ENCODE results near the gene LBHD2. TPM values are rescaled to one million over a fixed set of nuclear protein-coding genes. Genes with fewer than 3 reads are reported as not detected.

LBHD2 gene
- total and polyA plus RNA-seq, 10 of the 15 experiments (the other 5 are each of a cell fraction or from before 2014, with no cell fraction given), result not detected

DNA sequence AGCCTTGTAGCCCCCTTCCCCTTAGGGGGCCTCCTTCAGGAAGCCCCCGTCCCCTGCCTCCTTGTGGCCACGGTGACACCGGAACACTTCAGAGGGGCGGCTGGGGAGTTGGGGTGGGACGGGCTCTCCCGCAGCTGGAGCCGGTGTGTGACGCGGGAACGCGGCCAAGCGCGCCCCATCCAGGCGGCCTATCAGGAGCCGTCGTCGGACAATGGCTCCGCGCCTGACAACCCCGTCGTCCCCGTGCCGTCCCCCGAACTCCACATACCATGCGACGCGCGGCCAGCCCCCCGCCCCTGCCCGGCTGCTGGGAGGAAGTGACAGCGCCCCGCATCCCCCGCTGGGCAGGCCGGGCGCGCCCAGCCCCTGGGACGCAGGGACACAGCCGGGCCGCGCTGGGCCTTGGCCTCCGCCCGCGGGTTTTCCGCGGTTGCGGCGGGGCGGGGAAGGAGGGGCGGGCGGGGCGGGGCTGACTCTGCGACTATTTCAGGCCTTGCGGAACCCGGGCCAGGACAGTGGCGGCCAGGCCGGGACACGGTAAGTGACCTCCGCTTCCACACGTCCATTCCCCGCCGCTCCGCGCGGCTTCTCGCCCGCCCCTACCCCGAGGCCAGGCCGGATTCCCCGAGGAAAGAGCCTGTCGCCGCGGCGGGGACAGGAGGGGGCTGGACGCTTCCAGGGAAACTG is 39.1 kb downstream of the LBHD2 start, which contains the start of gene TNFAIP2 (continued):
- TF ChIP-seq POLR2AphosphoS5 (IDR thresholded peaks at IDR 0.05; ENCODE audit: low read length) (peak; percentile 41; the same call in 1 of the 2 replicates), SREBF2 (IDR thresholded peaks at IDR 0.05; ENCODE audit: low read length) (no peak), RELA (IDR thresholded peaks at IDR 0.05; ENCODE audit: borderline replicate concordance, partially characterized antibody) (no peak), RFX5 (IDR thresholded peaks at IDR 0.05; ENCODE audit: low read depth, low read length) (no peak)
- TF ChIP-seq, protein P1, sequence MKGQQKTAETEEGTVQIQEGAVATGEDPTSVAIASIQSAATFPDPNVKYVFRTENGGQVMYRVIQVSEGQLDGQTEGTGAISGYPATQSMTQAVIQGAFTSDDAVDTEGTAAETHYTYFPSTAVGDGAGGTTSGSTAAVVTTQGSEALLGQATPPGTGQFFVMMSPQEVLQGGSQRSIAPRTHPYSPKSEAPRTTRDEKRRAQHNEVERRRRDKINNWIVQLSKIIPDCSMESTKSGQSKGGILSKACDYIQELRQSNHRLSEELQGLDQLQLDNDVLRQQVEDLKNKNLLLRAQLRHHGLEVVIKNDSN (IDR thresholded peaks at IDR 0.05; ENCODE audit: borderline replicate concordance, extremely low read length, insufficient read depth, low read depth, low read length), result no peak
- TF ChIP-seq, protein P2, sequence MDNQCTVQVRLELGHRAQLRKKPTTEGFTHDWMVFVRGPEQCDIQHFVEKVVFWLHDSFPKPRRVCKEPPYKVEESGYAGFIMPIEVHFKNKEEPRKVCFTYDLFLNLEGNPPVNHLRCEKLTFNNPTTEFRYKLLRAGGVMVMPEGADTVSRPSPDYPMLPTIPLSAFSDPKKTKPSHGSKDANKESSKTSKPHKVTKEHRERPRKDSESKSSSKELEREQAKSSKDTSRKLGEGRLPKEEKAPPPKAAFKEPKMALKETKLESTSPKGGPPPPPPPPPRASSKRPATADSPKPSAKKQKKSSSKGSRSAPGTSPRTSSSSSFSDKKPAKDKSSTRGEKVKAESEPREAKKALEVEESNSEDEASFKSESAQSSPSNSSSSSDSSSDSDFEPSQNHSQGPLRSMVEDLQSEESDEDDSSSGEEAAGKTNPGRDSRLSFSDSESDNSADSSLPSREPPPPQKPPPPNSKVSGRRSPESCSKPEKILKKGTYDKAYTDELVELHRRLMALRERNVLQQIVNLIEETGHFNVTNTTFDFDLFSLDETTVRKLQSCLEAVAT (IDR thresholded peaks at IDR 0.05), result peak; percentile 8

DNA sequence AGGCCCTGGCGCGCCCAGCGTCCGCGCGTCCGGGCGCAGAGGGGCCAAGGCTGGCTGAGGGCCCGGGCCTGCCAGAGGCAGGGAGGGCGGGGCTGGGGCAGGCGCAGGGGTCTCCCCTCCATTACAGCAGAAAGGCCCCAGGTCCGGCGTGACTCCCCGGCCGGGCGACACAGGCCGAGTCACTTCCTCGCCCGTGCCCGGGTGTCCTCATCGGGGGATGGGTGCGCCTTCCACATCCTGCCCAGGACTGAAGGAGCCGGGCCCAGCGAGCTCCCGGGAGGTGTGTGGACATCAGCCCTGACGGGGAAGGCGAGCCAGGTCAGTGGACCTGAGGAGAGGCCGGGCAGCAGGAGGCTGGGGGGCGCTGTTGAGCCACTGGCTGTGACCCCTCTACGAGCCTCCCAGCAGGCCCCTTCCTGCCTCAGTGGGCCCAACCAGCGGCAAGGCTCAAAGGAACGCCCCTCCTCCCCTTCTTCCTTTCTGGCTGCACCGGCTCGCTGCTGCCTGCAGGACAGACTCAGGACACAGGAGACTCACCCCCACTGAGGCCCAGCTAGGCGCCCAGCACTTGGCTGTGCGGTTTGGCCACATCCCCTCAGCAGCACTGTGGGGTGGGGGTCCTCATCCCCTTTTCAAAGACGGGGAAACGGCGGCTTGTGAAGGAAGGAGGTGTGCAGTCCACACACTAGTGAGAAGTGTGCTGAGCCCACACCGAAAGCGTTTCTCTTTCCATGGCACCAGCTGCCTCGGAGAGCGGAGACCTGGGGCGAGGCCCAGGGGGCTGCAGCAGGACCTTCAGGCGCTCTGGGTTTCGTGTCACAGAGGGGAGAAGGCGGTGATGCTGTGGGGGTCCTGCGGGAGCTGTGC is 39.9 kb downstream of the LBHD2 start:
- BruUV-seq (replicated peaks), result no TSS peak
- intact Hi-C loops (cut with micrococcal nuclease; ENCODE audit: unreplicated experiment), result no loop called here
- Histone ChIP-seq H2AFZ (ENCODE audit: control insufficient read depth, low read depth, low read length) (peak overlapping the region; percentile 59), H4K20me1 (ENCODE audit: control insufficient read depth, insufficient read depth) (no peaks in the 10 kb centered on the region), H3K4me3 (peak overlapping the region; percentile 79), H3K27ac (ENCODE audit: control insufficient read depth, insufficient read depth) (peak overlapping the region; percentile 45), H3K9ac (ENCODE audit: control insufficient read depth, insufficient read depth, low read length) (peak overlapping the region; percentile 75), H3K79me2 (ENCODE audit: control insufficient read depth, insufficient read depth, low read length) (peaks cover 21% of the 10 kb centered on the region), H3K9me3 (replicated peaks; ENCODE audit: control insufficient read depth, insufficient read depth, low read length) (no peaks in the 10 kb centered on the region), H3K27me3 (replicated peaks in 1 of 2; ENCODE audit: control insufficient read depth in 2 of 2, insufficient read depth in 2 of 2, low read length in 1 of 2) (no peaks in the 10 kb centered on the region), H3K4me2 (ENCODE audit: control insufficient read depth, insufficient read depth) (peak overlapping the region; percentile 91), H3K4me1 (ENCODE audit: control insufficient read depth, insufficient read depth, low read length) (peaks cover 17% of the 10 kb centered on the region), H3K36me3 (ENCODE audit: control insufficient read depth in 2 of 2, insufficient read depth in 2 of 2, low read length in 1 of 2) (no peaks in the 10 kb centered on the region)
- in situ Hi-C loops (cut with MboI), result no loop called here
- CTCF ChIA-PET, result interaction anchor here (0.6 to 3.2 kb wide), 7 partner anchors 11 to 168 kb away, joined by 3 to 19 read pairs (median 5); no protein-coding TSS in a partner anchor
- FAIRE-seq (peak; percentile 35), ATAC-seq (peak; percentile 48), DNase-seq (ENCODE audit: low read depth, low spot score) (no peak)
- SMC1A ChIA-PET (ENCODE audit: uncharacterized antibody, unreplicated experiment), result interaction anchor here (1.2 to 1.8 kb wide), 3 partner anchors 16 to 18 kb away, joined by 4 to 7 read pairs (median 5); no protein-coding TSS in a partner anchor
- POLR2A ChIA-PET, result interaction anchor here (0.7 to 1.3 kb wide), 4 partner anchors 9 to 19 kb away, joined by 3 to 4 read pairs (median 3); no protein-coding TSS in a partner anchor
- RAD21 ChIA-PET (ENCODE audit: unreplicated experiment), result interaction anchor here (0.9 to 1.9 kb wide), 3 partner anchors 16 to 19 kb away, joined by 3 to 7 read pairs (median 4); no protein-coding TSS in a partner anchor
- 18% methylated on average over 36 of the region's 48 CpGs for WGBS (ENCODE audit: insufficient coverage, insufficient replicate concordance, low lambda C conversion rate, missing lambda C conversion rate)
- TF ChIP-seq, protein P3, sequence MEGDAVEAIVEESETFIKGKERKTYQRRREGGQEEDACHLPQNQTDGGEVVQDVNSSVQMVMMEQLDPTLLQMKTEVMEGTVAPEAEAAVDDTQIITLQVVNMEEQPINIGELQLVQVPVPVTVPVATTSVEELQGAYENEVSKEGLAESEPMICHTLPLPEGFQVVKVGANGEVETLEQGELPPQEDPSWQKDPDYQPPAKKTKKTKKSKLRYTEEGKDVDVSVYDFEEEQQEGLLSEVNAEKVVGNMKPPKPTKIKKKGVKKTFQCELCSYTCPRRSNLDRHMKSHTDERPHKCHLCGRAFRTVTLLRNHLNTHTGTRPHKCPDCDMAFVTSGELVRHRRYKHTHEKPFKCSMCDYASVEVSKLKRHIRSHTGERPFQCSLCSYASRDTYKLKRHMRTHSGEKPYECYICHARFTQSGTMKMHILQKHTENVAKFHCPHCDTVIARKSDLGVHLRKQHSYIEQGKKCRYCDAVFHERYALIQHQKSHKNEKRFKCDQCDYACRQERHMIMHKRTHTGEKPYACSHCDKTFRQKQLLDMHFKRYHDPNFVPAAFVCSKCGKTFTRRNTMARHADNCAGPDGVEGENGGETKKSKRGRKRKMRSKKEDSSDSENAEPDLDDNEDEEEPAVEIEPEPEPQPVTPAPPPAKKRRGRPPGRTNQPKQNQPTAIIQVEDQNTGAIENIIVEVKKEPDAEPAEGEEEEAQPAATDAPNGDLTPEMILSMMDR (IDR thresholded peaks at IDR 0.05 in 2 of 3, conservative IDR thresholded peaks at IDR 0.05 in 1 of 3; ENCODE audit: control insufficient read depth in 2 of 3, extremely low read depth in 1 of 3, insufficient read depth in 1 of 3, low read depth in 3 of 3, low read length in 3 of 3), result peak; percentile 42 to 58 (median 45); a peak in 4 of 6 replicates
- peak in 1 of 2 experiments; percentile 53; a peak in 1 of 4 replicates for TF ChIP-seq BHLHE40 (IDR thresholded peaks at IDR 0.05; ENCODE audit: borderline replicate concordance in 1 of 2, low read depth in 2 of 2, low read length in 1 of 2)
- 0 out of 2 replicates have a peak, but pooled peaks have one; percentile 10 for TF ChIP-seq NR2F1 (conservative IDR thresholded peaks at IDR 0.05)
- 0 out of 2 replicates have a peak, but pooled peaks have one; percentile 23 for TF ChIP-seq NBN (IDR thresholded peaks at IDR 0.05)
- peak; percentile 68; the same call in 1 of the 2 replicates for TF ChIP-seq SMARCA5 (IDR thresholded peaks at IDR 0.05)
- TF ChIP-seq IKZF1 (conservative IDR thresholded peaks at IDR 0.05), result 0 out of 2 replicates have a peak, but pooled peaks have one; percentile 22
- TF ChIP-seq RUNX3 (IDR thresholded peaks at IDR 0.05; ENCODE audit: low read length), result no peak
- TF ChIP-seq, protein P4, sequence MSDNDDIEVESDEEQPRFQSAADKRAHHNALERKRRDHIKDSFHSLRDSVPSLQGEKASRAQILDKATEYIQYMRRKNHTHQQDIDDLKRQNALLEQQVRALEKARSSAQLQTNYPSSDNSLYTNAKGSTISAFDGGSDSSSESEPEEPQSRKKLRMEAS (IDR thresholded peaks at IDR 0.05; ENCODE audit: low read depth, low read length), result no peak
- TF ChIP-seq CHD2 (IDR thresholded peaks at IDR 0.05; ENCODE audit: borderline replicate concordance, low read depth, low read length), result 0 out of 2 replicates have a peak, but pooled peaks have one; percentile 16
